Hypothalamus (tissue), 51 donors: ENCODE data around the gene IRF1.
"Not testable (repeated sequence)": the region's sequence is repeated elsewhere in the genome, so short reads cannot be mapped to it uniquely, and the experiment has no call there.

Source experiments
- DNase-seq, 51 donors: peaks; one replicate each; lab custom pipeline; 2025; lab: John Stamatoyannopoulos, UW

Gene IRF1

GRCh38 chr5:132490484-132491367 is at the start of gene IRF1:
Gene IRF1 (minus strand): TSS chr5:132490773. CDS start chr5:132489478, 1,295 bp downstream.
- DNase-seq: peak; percentile 40 to 97 (median 92)

- DNase-seq: no peak
These were observed 49.6 kb upstream of the IRF1 start for GRCh38 chr5:132540149-132540548.

- no peak for DNase-seq
These were observed 49.1 kb upstream of the IRF1 start for GRCh38 chr5:132539716-132540115.

- no peak for DNase-seq
These were observed 40.4 kb upstream of the IRF1 start for GRCh38 chr5:132530946-132531345.

- peak in 9 of 51 donors; percentile 7 to 37 (median 17) for DNase-seq
These were observed 38.5 kb upstream of the IRF1 start for GRCh38 chr5:132528866-132529634.

- DNase-seq: no peak
These were observed 37.4 kb upstream of the IRF1 start for GRCh38 chr5:132528021-132528420.

- DNase-seq: no peak
These were observed 36.5 kb upstream of the IRF1 start for GRCh38 chr5:132526974-132527564.

GRCh38 chr5:132526290-132526973 is 35.9 kb upstream of the IRF1 start:
- peak in 9 of 51 donors; percentile 1 to 65 (median 9) for DNase-seq

- no peak for DNase-seq
These were observed 34.7 kb upstream of the IRF1 start for GRCh38 chr5:132525299-132525724.

- DNase-seq: not testable (repeated sequence)
These were observed 34.3 kb upstream of the IRF1 start for GRCh38 chr5:132524877-132525276.

GRCh38 chr5:132522067-132522466 is 31.5 kb upstream of the IRF1 start:
- not testable (repeated sequence) for DNase-seq

- not testable (repeated sequence) for DNase-seq
These were observed 23.2 kb upstream of the IRF1 start for GRCh38 chr5:132513618-132514336.

- no peak for DNase-seq
These were observed 19.5 kb upstream of the IRF1 start for GRCh38 chr5:132510076-132510475.

GRCh38 chr5:132506094-132506692 is 15.6 kb upstream of the IRF1 start:
- DNase-seq: peak in 1 of 51 donors; percentile 26

- no peak for DNase-seq
These were observed 15.1 kb upstream of the IRF1 start for GRCh38 chr5:132505641-132506040.

GRCh38 chr5:132504746-132505145 is 14.2 kb upstream of the IRF1 start:
- DNase-seq: no peak

- DNase-seq: no peak
These were observed 12.7 kb upstream of the IRF1 start for GRCh38 chr5:132503244-132503643.

- DNase-seq: no peak
These were observed 11.7 kb upstream of the IRF1 start for GRCh38 chr5:132501961-132502931.
